Ishikawa (cell line): ENCODE results near the gene CD247.

Experiments
- CEBPB ChIP-seq: IDR thresholded peaks from 2 replicates; pipeline ENCODE4 v1.6.1; 2012
- CREB1 ChIP-seq: IDR thresholded peaks from 2 replicates; pipeline ENCODE4 v1.6.1; 2012; ENCODE audit warnings: low read depth
- EGR1 ChIP-seq: IDR thresholded peaks from 2 replicates; pipeline ENCODE4 v1.6.1; 2012
- EP300 ChIP-seq: IDR thresholded peaks from 2 replicates; pipeline ENCODE4 v1.6.1; 2012; ENCODE audit warnings: borderline replicate concordance
- FOXM1 ChIP-seq: IDR thresholded peaks from 2 replicates; pipeline ENCODE4 v1.6.1; 2012; ENCODE audit warnings: low read depth, borderline replicate concordance
- MAX ChIP-seq: IDR thresholded peaks from 2 replicates; pipeline ENCODE4 v1.6.1; 2012
- NFIC ChIP-seq: IDR thresholded peaks from 2 replicates; pipeline ENCODE4 v1.6.1; 2012
- RAD21 ChIP-seq: IDR thresholded peaks from 2 replicates; pipeline ENCODE4 v1.6.1; 2012; ENCODE audit warnings: low read depth
- REST ChIP-seq: IDR thresholded peaks from 2 replicates; pipeline ENCODE4 v1.6.1; 2012; ENCODE audit warnings: low read depth, mild to moderate bottlenecking
- TAF1 ChIP-seq: IDR thresholded peaks from 2 replicates; pipeline ENCODE4 v1.6.1; 2012; ENCODE audit warnings: low read depth, mild to moderate bottlenecking
- TCF12 ChIP-seq: IDR thresholded peaks from 2 replicates; pipeline ENCODE4 v1.6.1; 2012; ENCODE audit warnings: low read depth
- TEAD4 ChIP-seq: IDR thresholded peaks from 2 replicates; pipeline ENCODE4 v1.6.1; 2012
- YY1 ChIP-seq: IDR thresholded peaks from 2 replicates; pipeline ENCODE4 v1.6.1; 2012; ENCODE audit warnings: low read depth
- ZBTB7A ChIP-seq: IDR thresholded peaks from 2 replicates; pipeline ENCODE4 v1.6.1; 2012; ENCODE audit warnings: low read depth
- TF ChIP-seq, protein P1 (sequence below): IDR thresholded peaks from 2 replicates; pipeline ENCODE4 v1.6.1; 2012

Gene CD247

GRCh38 chr1:167510881-167511280 is 7.4 kb downstream of the CD247 start:
- no peak for TF ChIP-seq EGR1
- no peak for TF ChIP-seq EP300
- no peak for TF ChIP-seq YY1
- no peak for TF ChIP-seq FOXM1
- TF ChIP-seq, protein P1, sequence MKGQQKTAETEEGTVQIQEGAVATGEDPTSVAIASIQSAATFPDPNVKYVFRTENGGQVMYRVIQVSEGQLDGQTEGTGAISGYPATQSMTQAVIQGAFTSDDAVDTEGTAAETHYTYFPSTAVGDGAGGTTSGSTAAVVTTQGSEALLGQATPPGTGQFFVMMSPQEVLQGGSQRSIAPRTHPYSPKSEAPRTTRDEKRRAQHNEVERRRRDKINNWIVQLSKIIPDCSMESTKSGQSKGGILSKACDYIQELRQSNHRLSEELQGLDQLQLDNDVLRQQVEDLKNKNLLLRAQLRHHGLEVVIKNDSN = no peak
- no peak for TF ChIP-seq NFIC
- TF ChIP-seq TAF1 = no peak

GRCh38 chr1:167510244-167510643 is 8.1 kb downstream of the CD247 start:
- TF ChIP-seq MAX (no peak), EP300 (no peak), FOXM1 (no peak), REST (no peak)
- TF ChIP-seq, protein P1 = no peak

DNA sequence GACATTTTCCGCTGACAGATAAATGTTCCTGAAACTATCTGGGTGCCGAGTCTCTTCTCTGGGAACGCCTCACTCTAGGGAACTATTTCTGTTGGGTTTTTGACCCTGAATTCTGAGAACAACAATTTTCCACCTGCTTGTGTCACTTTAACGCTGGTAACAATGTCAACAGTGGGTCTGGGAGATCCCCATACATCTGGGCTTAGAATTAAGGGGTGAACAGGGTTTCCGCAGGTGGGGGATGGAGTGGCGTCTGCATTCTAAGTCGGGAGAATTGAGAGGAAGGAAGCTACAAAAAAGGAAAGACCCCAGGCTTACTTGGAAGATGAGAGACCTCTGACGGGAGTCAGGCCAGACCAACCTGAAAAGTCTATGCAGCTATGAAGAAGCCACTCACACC is 8.7 kb downstream of the CD247 start:
- TF ChIP-seq EP300 (no peak), ZBTB7A (no peak), EGR1 (no peak), FOXM1 (no peak), NFIC (no peak), YY1 (no peak)

DNA sequence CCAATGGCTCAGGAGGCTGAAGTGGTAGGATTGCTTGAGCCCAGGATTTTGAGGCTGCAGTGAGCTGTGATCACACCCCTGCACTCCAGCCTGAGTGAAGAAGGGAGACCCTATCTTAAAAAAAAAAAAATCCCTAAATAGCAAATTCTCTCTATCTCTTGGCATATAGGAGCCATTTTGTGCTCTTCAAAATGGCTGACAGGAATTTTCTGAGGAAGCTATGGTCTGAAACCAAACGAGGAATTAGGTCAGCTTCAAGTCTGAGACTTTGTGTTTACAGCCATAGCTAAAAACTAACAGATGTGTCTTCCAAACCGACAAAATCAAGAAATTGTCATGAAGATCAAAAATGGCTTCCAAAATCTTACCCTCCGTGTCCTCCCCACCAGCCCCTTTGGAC is 10.6 kb downstream of the CD247 start:
- no peak for TF ChIP-seq MAX
- TF ChIP-seq TAF1 = no peak
- TF ChIP-seq FOXM1 = no peak
- no peak for TF ChIP-seq EP300
- no peak for TF ChIP-seq REST
- TF ChIP-seq TCF12 = no peak
- no peak for TF ChIP-seq CEBPB
- TF ChIP-seq TEAD4 = no peak
- no peak for TF ChIP-seq NFIC
- no peak for TF ChIP-seq EGR1

DNA sequence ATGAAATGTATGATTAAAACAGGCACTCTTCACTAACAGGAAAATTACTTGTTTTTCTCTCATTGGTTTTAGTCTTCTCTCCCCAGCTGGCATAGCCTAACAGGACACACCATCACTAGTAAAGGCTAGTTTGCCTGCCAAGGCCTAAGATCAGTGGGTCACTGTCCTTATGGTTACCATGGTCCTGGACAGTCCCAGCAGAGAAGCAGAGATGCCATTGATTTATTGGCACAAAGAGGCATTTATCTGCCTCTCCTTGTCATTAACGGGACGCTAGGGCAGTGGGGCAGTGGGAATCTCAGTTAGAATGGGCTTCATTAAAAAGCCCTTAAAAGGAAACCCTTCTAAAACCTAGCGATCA is 13.9 kb downstream of the CD247 start:
- TF ChIP-seq CREB1 (no peak), EGR1 (no peak), MAX (no peak), NFIC (no peak), TAF1 (no peak), TCF12 (no peak), ZBTB7A (no peak), RAD21 (no peak), YY1 (no peak), EP300 (no peak), CEBPB (no peak), TEAD4 (no peak)
- TF ChIP-seq, protein P1 = no peak

- no peak for TF ChIP-seq REST
- TF ChIP-seq YY1 = no peak
- TF ChIP-seq, protein P1 = no peak
- no peak for TF ChIP-seq NFIC
- no peak for TF ChIP-seq TCF12
- no peak for TF ChIP-seq EP300
- TF ChIP-seq EGR1 = no peak
- TF ChIP-seq TEAD4 = no peak
- TF ChIP-seq CREB1 = no peak
- TF ChIP-seq TAF1 = no peak
- TF ChIP-seq RAD21 = no peak
- TF ChIP-seq CEBPB = no peak
- TF ChIP-seq FOXM1 = no peak
Observed at GRCh38 chr1:167503626-167504466, 14.5 kb downstream of the CD247 start.
